Pulmonary artery endothelial cell (primary cell): ENCODE data around the gene DMPK. TPM values are rescaled to one million over a fixed set of nuclear protein-coding genes. Genes with fewer than 3 reads are reported as not detected.
A peak's percentile ranks its signal among the peaks of the same experiment; 100 is the strongest.
"Not testable (repeated sequence)": the region's sequence is repeated elsewhere in the genome, so short reads cannot be mapped to it uniquely, and the experiment has no call there.

Experiments used
- DNase-seq: peaks from one replicate; pipeline ENCODE4 v3.0.0-alpha.2; 2011; ENCODE audit warnings: low read depth, low spot score
- total RNA-seq: library from RNA; depleted of rRNA; stranded (reverse); fragments of >200 nt; gene quantifications from 2 replicates; pipeline ENCODE4 v1.2.3, GENCODE V29; 2014

DMPK gene
- total RNA-seq, 1 donor from 2014 or later = 6.0 TPM

DNA sequence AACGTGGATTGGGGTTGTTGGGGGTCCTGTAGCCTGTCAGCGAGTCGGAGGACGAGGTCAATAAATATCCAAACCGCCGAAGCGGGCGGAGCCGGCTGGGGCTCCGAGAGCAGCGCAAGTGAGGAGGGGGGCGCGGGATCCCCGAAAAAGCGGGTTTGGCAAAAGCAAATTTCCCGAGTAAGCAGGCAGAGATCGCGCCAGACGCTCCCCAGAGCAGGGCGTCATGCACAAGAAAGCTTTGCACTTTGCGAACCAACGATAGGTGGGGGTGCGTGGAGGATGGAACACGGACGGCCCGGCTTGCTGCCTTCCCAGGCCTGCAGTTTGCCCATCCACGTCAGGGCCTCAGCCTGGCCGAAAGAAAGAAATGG lies 12.5 kb downstream of the DMPK start:
- DNase-seq = no peak

DNA sequence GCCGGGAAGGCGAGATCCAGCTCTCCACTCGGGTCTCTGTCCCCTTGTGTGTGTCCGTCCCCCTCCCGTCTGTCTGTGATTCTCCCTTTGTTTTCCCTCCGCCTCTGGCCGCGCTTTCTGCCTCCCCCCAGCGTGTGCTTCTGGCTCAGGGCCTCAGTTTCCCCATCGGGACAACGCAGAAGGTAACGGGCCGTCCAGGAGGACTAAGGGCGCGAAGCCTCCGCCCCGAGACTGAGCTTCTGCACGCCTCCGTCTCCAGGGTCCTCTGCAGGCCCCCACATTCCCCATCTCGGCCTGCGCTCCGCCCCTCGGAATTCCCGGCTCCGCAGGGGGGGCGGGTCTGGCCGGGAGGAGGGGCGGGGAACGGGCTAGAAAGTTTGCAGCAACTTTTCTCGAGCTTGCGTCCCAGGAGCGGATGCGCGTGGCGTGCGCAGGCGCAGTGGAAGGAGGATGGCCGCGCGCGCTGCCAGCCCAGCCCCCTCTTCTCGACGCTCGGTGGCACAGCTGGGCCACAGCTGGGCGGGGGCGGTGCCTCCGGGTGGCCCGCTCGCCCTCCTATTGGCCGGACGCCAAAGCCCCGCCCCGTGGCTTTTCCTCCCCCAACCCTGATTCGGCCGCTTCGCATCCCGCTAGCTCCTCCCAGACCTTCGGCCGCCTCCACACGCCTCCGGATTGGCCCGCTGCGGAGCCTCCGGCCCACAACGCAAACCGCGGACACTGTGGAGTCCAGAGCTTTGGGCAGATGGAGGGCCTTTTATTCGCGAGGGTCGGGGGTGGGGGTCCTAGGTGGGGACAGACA lies 13.1 kb downstream of the DMPK start, which contains the start of gene SIX5:
SIX5 (minus strand) TSS at position 269 of the 799 bp plus-strand sequence. CDS start 408 bp downstream, outside the sequence.
- DNase-seq = peak; percentile 90

DNA sequence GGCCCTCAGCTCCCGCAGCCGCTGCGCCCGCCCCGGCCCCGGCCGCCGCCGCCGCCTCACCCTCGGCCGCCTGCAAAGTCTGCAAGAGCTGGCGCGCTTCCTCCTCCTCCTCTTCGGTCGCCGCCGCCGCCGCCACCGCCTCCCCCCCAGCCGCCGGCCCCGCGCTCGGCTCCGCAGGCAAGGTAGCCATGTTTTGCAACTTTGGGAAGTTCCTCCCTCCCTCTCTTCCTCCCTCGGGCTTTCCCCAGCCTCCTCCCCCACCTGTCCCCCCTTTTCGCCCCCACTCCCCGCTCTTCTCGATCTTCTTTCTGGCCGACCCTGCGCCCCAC lies 13.7 kb downstream of the DMPK start:
- no peak for DNase-seq

DNA sequence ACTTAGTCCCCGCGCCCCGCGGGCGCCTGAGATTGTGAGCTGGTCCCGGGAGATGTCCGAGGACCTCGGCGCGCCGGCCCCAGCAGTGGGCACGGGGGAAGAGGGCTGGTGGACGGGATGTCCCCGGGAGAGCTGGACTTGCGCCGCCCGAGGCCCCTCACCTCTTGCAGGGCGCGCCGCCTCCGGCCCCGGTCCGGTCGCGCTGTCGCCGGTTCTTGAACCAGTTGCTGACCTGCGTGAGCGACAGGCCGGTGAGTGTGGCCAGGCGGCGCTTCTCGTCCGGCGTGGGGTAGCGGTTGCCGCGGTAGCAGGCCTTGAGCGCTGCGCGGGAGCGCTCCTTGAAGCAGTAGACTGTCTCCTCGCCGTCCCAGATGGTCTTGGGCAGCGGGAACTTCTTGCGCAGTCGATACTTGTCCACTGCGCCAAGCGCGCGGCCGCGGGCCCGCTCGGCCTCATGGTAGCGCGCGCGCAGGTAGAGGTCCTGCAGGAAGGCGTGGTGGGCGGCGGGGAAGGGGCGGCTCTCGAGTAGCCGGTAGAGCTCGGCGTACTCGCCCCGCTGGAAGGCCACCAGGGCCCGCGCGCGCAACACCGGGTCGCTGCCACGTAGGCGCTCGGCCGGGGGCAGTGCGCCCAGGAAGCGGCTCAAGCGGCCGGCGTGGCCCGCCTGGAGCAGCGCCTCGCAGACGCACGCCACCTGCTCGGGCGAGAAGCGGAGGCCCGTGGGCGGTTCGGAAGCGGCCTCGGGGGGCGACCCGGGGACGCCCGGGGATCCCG lies 14.2 kb downstream of the DMPK start:
- DNase-seq = no peak

DNA sequence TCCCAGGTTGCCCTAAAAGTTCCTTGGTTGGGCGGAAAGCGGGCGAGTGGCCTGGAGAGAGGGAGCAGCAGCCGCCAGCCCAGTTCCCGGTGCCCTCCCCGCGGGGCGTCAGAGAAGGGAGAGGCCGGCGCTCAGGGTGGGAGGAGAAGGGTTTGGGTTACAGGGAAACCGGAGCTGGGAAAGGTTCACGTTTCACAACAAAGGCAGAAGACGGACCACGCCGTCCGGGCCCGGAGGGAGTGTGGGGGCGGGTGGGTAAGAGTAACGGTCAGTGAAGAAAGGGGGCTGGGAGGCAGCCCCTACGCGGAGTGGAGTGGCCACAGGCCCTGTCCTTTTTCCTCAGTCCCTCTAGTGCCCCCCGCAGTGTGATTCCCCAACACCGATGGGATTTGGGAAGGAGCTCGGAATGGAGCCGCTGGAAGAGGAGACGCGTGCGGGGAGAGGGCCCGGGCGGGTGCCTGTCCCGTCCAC lies 14.8 kb downstream of the DMPK start:
- no peak for DNase-seq

DNA sequence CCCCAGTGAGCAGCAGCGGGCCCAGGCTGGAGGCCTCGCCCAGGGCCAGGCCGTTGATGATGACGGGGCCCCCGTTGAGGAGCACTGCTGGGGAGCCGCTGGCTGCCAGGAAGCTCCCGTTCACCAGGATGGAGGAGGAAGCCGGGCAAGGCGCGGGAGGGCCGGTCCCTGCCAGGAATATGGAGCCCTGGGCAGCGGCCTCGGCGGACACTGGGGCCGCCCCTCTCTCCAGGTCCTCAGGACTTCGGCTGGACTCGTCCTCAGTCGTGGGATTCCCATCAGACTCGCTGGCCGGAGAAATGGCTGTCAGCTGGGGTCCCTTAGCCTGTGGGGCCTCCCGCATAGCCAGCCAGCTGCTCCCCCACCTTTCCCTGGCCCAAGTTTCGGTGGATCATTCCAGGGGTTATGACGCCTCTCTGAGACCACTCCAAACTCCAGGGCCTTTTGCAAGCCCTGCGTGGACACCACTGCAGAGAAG lies 15.4 kb downstream of the DMPK start:
- DNase-seq = no peak

DNA sequence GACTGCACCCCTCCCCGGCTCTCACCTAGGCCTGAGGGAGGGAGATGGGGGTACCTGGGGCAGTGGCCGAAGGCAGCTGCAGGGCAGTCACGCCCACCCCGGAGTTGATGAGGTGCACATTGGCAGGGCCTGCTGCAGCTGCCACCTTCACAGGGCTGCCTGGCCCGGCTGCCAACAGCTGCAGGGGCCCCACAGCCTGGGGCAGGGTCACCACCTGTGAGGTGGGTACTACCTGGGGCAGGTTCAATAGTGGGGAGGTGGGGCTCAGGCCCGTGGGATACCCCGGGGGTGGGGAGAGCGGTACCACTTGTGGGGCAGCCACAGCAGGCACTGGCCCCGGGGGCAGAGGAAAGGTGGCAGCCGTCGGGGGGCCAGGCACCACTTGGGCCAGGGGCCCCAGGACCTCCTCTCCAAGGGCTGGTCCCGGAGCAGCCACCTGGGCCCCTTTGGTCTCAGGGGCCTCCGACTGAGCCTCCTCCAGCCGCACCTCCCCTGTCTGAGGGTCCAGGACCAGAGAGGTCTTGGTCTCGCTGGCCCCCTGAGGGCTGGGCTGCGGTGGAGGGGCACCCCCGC lies 15.9 kb downstream of the DMPK start:
- no peak for DNase-seq

DNA sequence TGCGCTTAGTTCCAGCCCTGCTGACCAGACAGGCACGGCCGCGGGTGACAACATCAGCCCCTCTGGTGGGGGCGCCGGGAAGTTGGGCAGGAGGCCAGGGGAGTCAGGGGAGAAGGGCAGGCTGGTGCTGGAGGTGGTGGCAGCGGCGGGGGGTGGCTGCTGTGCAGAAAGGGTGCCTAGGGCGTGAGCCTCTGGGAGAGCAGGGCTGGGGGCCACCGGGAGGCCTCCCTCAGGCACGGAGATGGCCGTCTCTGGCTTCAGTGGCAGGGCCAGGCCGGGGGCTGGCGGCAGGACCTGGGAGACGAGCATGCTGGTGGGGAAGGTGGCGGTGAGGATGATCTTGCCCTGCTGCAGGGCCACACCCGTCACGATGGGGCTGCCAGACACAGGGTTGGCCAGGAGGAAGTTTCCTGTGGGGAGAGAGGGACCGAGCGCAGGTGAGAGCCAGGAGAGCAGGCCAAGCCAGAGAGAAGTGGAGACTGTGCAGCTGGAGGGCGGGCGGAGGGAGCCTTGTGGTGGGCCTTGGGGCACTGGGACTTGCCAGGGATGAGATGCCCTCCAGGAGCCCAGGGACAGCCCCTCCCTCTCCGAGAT lies 16.5 kb downstream of the DMPK start:
- no peak for DNase-seq

DNA sequence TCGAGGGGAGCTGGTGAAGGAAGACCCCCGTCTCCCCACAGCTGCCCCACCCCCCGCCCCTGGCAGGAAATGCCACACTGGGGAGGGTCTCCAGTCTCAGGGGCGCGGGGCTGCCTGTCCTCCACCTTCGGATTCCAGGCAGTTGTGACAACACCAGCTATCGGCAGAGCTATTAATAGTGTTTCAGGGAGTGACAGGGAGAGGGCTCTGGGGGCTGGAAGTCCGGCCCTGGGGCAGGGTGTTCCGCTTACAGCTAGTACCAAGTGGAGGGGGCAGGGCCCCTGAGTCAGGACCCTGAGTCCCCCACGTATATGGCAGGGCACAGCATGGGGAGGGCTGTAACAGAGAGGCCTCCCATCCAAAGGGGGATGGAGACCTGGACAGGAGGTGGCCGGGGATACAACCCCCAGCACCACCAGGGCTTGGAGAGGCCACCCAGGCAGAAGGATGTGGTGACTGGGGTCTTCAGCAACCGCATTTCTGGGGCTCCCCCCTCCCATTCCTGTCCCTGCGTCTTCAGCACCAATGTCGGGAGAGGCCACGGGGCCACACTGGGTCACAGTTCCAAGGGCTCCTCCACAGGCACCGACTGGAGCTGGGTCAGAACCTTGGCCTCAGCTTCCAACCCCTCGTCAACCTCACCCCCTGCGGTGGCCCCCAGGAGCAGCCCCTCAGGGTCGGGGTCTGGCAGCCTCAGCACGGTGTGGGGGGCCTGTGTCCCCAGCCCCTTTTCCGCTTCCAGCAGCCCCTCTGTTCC lies 17.2 kb downstream of the DMPK start:
- DNase-seq = no peak

DNA sequence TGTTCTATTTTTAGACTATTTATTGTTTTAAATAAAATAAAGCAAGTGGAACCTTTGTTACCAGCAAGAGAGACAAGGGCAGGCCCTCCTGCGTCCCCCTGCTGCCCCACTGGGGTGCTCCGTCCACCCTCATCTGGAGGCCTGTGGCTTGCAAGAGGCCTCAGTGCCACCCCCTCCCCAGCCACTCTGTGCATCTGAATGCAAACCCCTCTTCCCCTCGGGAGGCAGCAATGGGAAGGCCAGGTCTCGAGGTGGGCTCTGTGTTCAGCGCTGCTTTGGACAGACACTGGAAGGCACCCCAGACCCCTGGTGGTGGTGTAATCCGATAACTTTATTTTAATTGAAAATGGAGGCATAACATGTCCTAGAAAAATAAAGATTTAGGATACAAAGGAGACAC lies 17.8 kb downstream of the DMPK start:
- no peak for DNase-seq

DNA sequence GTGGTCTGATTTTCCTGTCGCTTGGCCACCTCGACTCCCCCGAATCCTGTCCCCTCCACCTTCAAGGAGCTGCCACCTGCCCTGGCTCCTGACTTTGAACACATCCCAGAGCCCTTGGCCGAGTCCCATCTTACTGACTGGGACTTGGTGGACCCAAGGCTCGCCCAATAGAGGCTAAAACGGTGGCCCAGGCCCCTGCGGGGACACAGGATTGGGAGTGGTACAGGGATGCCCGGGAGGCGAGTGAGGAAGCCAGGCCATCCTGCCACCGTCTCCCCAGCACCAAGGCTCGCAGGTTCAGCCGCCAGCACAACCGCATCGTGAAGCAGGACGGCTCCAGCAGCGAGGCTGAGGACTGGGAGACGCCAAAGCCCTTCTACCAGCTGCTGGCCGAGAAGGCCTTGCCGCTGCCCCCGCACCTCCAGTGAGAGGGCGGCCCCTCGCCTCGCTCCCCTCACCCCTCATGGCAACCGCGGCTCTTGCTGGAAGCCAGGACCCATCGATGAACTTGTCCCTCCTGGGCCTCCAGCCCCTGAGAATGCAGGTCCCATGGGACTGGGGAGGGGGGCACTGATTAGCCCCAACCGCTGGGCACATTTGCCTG lies 18.5 kb downstream of the DMPK start:
- DNase-seq = no peak

DNA sequence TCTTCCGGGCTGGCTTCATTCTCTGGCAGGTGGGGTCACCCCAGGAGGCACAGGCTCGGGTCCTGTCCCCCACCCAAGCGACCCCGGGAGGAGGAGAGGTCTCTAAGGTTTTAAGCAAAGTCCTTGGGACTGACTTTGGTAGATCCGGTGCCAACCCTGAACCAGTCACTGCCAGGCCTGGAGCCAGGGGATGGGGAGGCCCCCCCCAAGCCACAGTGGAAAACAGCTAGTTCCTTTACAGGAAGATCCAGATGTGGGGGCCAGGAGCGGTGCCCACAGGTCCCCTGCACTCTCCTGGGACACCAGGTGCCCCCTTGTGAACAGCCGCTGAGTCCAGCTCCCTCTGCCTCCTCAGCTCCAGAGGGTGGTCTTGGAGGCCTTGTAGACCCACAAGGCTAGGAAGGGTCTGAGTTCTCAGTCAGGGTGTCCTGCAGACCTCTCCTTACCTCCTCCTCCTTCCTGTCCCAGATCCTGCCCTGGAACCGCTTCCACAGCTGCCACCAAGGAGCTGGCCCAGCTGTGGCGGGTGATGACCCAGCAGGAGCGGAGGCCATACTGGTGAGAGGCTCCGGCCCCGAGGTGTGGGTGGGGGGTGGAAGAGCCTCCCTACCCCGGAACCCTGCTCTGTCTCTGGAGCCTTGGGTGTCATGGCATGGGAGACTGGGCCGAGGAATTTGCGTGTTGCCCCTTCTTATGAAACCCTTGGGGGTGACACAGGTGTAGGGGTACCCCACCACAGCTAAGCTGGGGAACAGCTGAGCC lies 19.2 kb downstream of the DMPK start:
- DNase-seq = no peak

DNA sequence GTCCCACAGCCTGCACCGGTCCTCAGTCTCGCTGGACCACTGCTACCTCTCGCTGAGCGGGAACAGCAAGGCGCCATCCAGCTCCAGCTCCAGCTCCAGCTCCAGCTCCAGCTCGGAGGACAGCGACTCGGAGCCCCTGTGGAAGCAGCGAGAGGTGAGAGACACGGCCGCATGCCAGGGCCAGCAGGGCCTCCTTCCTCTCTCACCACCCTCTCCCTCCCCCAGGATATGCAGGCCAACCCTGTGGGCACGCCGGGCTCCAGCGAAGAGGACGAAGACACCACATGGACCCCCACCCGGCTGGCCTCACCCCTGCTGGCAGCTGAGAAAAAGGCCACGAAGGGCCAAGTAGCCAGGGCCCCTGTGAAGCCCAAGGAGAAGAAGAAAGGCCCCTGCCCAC lies 20.6 kb downstream of the DMPK start:
- no peak for DNase-seq

DNA sequence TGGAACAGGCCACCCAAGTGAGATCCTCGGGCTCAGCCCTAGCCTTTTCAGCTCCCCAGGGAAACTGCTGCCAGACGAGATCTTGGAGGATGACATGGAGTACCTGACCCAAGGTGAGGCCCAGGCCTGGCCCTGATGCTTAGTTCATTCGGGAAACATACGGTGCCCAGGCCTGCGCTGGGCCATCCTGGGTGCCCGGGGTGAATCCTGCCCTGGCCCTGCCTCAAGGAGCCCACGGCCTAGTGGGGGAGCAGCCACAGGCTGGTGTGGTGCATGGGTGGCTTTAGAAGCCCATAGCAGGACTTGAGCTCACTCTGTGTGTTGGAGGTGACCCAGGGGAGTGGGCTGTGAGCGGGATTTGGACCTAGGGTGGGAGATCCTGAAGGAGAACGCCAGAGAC lies 23.4 kb downstream of the DMPK start:
- DNase-seq = no peak

DNA sequence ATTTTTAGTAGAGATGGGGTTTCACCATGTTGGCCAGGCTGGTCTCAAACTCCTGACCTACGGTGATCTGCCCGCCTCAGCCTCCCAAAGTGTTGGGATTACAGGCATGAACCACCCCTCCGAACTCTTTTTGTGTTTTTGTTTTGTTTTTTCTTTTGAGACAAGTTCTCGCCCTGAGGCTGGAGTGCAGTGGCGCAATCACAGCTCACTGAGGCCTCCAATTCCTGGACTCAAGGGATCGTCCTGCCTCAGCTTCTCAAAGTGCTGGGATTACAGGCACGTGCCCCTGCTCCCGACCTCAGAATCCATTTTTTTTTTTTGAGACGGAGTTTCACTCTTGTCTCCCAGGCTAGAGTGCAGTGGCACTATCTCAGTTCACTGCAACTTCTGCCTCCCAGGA lies 24.6 kb downstream of the DMPK start:
- DNase-seq = no peak

DNA sequence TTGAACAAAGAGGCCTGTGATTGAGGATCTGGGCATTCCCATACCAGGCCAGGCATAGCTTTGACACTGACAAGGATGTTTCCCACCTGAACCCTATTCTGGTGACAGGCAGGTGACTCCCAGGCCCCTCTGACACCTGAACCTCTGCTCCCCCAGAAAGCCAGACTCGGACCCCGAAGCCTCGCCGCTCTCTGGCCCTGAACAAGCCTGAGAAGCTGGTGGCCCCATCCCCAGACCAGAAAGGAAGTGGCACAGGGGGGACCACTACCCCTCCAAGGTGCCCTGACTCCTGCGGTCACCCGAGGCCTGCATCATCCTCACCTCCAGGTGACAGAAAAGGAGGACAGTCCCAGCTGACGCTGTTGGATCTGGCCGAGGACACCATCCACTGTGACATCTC lies 28.0 kb downstream of the DMPK start:
- DNase-seq = no peak

DNA sequence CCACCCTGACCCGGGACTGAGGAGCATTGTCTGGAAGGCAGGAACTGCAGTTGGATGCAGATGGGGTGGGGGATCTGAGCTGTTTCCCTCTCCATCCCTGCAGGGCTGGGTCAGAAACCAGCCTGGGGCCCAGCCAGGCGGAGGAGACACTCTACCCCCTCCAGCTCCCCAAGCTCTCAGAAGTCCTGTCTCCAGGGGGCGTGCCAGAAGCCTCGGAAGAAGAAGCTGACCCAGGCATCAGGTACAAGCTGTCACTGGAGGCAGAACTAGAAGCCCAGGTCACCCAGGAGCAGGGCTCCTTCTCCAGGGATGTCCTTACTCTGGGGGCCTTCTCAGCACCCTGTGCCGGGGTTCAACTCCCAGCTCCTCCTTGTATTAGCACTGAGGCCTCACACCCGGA lies 28.7 kb downstream of the DMPK start:
- no peak for DNase-seq

DNA sequence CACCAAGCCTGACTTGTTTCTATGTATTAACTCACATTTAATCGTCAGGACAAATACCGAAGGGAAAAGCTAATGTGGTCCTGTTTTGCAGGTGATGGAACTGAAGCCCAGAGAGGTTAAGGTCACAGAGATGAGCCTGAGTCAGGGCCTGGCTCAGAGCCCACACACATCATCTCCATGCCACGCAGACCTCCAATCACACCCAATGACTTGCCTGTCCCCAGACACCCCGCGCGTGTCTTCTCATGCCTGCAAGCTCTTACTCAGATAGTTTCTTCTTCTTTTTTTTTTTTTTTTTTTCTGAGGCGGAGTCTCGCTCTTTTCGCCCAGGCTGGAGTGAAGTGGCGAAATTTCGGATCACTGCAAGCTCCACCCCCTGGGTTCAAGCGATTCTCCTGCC lies 29.7 kb downstream of the DMPK start:
- no peak for DNase-seq

DNA sequence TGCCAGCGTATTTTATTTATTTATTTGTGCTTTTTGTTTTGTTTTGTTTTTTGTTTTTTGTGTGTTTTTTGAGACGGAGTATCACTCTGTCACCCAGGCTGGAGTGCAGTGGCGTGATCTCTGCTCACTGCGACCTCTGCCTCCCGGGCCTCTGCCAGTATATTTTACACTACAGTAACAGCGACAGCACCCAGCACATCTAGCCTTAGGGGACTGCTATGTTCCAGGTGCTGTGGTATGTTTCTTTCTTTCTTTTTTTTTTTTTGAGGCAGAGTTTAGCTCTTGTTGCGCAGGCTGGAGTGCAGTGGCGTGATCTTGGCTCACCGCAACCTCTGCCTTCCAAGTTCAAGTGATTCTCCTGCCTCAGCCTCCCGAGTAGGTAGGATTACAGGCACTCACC lies 30.8 kb downstream of the DMPK start:
- DNase-seq = not testable (repeated sequence)

DNA sequence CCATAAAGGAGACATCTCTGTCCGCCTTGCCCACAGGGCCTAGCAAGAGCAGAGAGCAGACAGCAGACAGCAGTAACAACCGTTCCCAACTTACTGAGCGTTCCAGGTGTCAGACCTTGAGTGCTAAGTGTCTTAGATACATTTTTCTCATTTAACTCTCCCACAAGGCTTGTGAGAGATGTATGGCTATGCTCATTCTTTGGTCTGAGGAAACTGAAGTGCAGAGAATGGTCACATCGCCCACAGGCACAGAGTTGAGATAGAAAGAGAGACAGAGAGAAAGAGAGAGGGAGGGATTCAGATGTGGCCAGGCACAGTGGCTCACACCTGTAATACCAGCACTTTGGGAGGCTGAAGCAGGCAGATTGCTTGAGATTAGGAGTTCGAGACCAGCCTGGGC lies 34.8 kb downstream of the DMPK start:
- DNase-seq = no peak
